Panc1 (cell line): ENCODE measurements around the gene NIT2. TPM values are rescaled to one million over a fixed set of nuclear protein-coding genes. Genes with fewer than 3 reads are reported as not detected.

Experiments used
- total RNA-seq: library from RNA; stranded (reverse); gene quantifications from one replicate; pipeline ENCODE4 v1.2.1, GENCODE V29; 2021; ENCODE audit not compliant: unreplicated experiment

Gene NIT2
- total RNA-seq, 1 experiment from 2014 or later = 97.2 TPM

Other genes with a start within 250 kb of the NIT2 start
- gene FILIP1L, start 220.3 kb upstream of the NIT2 start, total RNA-seq = 3.2 TPM
- 39.4 TPM for gene TBC1D23, start 73.8 kb upstream of the NIT2 start, total RNA-seq
- gene TOMM70, start 66.3 kb downstream of the NIT2 start, total RNA-seq = 55.7 TPM
- 1.8 TPM for gene LNP1, start 66.8 kb downstream of the NIT2 start, total RNA-seq
- gene TMEM45A, start 157.9 kb downstream of the NIT2 start, total RNA-seq = 8.6 TPM